Psoas muscle (tissue), 8 donors: Measurements from ENCODE around the gene C1orf146. TPM values are rescaled to one million over a fixed set of nuclear protein-coding genes. Genes with fewer than 3 reads are reported as not detected.

ENCODE experiments used
- ATAC-seq, 4 donors: fragments of 200-7000 bp; cut with Tn5 transposase; one replicate each; pipeline ENCODE4 v1.9.1; 2020; ENCODE audit warnings: moderate library complexity in 3 of 4, mild to moderate bottlenecking in 2 of 4
- DNase-seq, 2 donors: peaks; one replicate each; pipeline ENCODE4 v3.0.0-alpha.2; 2020
- H3K27ac ChIP-seq: fragments of 200-600 bp; one replicate; pipeline ENCODE4 v1.8.0; 2022
- H3K27me3 ChIP-seq, 3 donors: fragments of 200-600 bp in 1 of 3; one replicate each; pipeline versions ENCODE4 v1.6.1 to v1.8.0; 2013 to 2022; ENCODE audit warnings: low read length in 2 of 3, mild to moderate bottlenecking in 2 of 3, moderate library complexity in 1 of 3; ENCODE audit not compliant: insufficient read depth in 3 of 3
- H3K36me3 ChIP-seq, 2 donors: fragments of 200-600 bp in 1 of 2; one replicate each; pipeline versions ENCODE4 v1.6.1 to v1.8.0; 2013 to 2022; ENCODE audit warnings: low read depth in 1 of 2, mild to moderate bottlenecking in 1 of 2, moderate library complexity in 1 of 2; ENCODE audit not compliant: insufficient read depth in 1 of 2
- H3K4me1 ChIP-seq: fragments of 200-600 bp; one replicate; pipeline ENCODE4 v1.8.0; 2022
- H3K4me3 ChIP-seq: fragments of 200-600 bp; one replicate; pipeline ENCODE4 v1.8.0; 2022; ENCODE audit warnings: mild to moderate bottlenecking
- H3K9me3 ChIP-seq: fragments of 200-600 bp; one replicate; pipeline ENCODE4 v1.8.0; 2022
- WGBS, 3 donors: extraction: QIAGEN DNeasy Blood & Tissue Kit; methylation state at CpG; one replicate each; pipeline versions ENCODE4 v1.1.6 to v1.1.7; 2013; 5-methylcytosine and 5-hydroxymethylcytosine counted together
- intact Hi-C, 2 donors: fragments of 100-400 bp; cut with DNase I; formaldehyde crosslinking; loops; one replicate each; pipeline versions ENCODE4 v1.11.0 to v1.14.2; 2022
- polyA plus RNA-seq, 3 donors: library from polyadenylated mRNA; stranded (reverse); fragments of 200-250 nt; gene quantifications; one replicate each; pipeline ENCODE4 v1.2.3, GENCODE V29; 2013
- total RNA-seq, 4 donors: library from RNA; stranded (reverse); fragmentation: NEBNext Ultra II Directional in 2 of 4; extraction: Animal tissue kit (Norgen Biotek cat#: 25700) in 2 of 4; gene quantifications; one replicate each; pipeline versions ENCODE4 v1.2.1 to v1.2.4, GENCODE V29; 2021 to 2023
- TF ChIP-seq, protein P1 (sequence below): fragments of 200-600 bp; IDR thresholded peaks from one replicate; pipeline ENCODE4 v1.8.0; 2022; ENCODE audit warnings: antibody characterized with exemption
- donor health status: healthy with polysubstance abuse.
- donor health status: DM: no; HTN: no; CAD: no; lungs with moderate emphysema.
- donor health status: Bipolar disorder and iron deficiency.
- donor health status: healthy.
- donor health status: DM: yes; HTN: yes; CAD: no.
- donor health status: DM: no; HTN: no; CAD: no.
- donor health status: DM: no; HTN: no; CAD: no.
- donor health status: DM: yes; HTN: yes; CAD: no.

C1orf146 gene
- total and polyA plus RNA-seq, 7 donors: not detected

DNA sequence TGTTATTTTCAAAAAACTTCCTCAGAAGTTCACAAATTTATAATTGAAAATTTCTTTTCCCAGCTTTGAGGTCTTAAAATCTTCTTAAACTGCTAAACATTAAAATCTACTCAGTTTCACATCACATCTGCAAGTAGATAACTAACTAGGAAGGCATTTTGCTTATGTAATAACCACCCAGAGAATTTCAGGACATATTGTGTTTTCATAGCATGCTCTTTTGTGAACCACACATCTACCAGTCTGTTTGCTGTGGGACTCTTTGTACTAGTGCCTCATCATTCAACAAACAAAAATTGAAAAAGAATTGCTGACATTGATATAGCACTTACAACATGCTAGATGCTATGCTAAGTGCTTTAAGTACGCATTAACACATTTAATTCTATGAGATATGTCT lies 31.6 kb upstream of the C1orf146 start:
- Histone ChIP-seq H3K4me3 (no peak overlapping the region), H3K9me3 (no peaks in the 10 kb centered on the region), H3K27me3 (no peaks in the 10 kb centered on the region), H3K27ac (no peak overlapping the region), H3K36me3 (peaks cover 3 to 6% of the 10 kb centered on the region in 2 donors), H3K4me1 (no peaks in the 10 kb centered on the region)
- ATAC-seq (no peak), DNase-seq (no peak)
- TF ChIP-seq, protein P1, sequence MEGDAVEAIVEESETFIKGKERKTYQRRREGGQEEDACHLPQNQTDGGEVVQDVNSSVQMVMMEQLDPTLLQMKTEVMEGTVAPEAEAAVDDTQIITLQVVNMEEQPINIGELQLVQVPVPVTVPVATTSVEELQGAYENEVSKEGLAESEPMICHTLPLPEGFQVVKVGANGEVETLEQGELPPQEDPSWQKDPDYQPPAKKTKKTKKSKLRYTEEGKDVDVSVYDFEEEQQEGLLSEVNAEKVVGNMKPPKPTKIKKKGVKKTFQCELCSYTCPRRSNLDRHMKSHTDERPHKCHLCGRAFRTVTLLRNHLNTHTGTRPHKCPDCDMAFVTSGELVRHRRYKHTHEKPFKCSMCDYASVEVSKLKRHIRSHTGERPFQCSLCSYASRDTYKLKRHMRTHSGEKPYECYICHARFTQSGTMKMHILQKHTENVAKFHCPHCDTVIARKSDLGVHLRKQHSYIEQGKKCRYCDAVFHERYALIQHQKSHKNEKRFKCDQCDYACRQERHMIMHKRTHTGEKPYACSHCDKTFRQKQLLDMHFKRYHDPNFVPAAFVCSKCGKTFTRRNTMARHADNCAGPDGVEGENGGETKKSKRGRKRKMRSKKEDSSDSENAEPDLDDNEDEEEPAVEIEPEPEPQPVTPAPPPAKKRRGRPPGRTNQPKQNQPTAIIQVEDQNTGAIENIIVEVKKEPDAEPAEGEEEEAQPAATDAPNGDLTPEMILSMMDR: no peak
- intact Hi-C loops: no loop called here
- WGBS, 3 donors: 90 to 98% (median 93%) methylated on average over 1 of the region's 1 CpG

DNA sequence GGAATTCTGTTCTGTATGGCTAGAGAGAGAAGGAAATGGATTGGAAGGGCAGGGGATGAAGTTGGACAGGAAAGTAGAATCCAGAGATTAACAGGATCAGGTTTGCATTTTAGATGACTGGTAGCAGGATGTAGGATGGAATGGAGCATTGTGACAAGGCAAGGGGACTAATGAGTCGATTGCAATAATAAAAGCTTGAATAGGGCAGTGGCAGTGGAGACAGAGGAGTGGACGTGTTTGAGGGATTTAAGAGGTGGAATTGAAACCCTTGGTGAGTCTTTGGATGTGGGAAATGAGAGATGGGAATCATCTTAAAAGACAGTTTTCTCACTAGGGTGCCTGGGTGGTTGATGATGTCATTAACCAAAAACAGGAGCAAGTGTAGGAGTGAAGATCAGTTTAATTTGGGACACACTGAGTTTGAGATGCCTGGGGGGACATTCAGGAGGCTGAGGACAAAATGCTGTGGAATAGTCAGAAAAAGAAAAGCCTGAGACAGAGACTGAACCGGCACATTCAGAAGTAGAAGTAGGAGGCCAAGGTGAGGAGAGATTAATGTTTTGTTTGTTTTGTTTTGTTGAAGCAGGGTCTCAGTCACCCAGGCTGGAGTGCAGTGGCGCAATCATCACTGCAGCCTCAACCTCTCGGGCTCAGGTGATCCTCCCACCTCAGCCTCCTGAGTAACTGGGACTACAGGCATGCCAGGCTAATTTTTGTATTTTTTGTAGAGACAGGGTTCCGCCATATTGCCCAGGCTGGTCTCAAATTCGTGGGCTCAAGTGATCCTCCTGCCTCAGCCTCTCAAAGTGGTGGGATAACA lies 29.1 kb upstream of the C1orf146 start:
- H3K36me3 ChIP-seq: no peaks in the 10 kb centered on the region

DNA sequence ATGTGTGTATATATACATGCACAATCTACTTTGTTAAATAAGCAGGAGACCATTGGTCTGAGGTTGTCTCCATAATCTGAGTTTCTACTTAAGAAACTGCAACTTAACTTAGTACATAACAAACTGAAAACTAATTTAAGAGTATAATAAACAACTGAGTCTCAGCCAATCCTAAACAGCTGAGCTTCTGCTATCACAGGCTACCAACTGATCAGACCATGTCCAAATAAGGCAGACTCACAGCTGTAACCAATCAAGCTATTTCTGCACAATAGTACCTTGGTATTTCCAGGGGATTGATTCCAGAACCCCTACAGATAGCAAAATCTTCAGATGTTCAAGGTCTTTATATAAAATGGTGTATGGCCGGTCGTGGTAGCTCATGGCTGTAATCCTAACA lies 26.0 kb upstream of the C1orf146 start:
- WGBS, 3 donors: 70 to 85% (median 71%) methylated on average over 2 of the region's 2 CpGs
- no peaks in the 10 kb centered on the region for H3K27me3 ChIP-seq
- ATAC-seq (no peak), DNase-seq (no peak)
- intact Hi-C loops: no loop called here
- H3K9me3 ChIP-seq: no peaks in the 10 kb centered on the region
- no peaks in the 10 kb centered on the region for H3K36me3 ChIP-seq
- H3K4me1 ChIP-seq: no peaks in the 10 kb centered on the region
- H3K27ac ChIP-seq: no peak overlapping the region
- TF ChIP-seq, protein P1: no peak
- H3K4me3 ChIP-seq: no peak overlapping the region

More for the DNA sequence above, 29.1 kb upstream of the C1orf146 start:
- WGBS, 3 donors: 74 to 83% (median 79%) methylated on average over 7 of the region's 7 CpGs
- DNase-seq (no peak), ATAC-seq (no peak)
- TF ChIP-seq, protein P1: no peak
- Histone ChIP-seq H3K9me3 (no peaks in the 10 kb centered on the region), H3K27ac (no peak overlapping the region), H3K27me3 (no peaks in the 10 kb centered on the region), H3K4me1 (no peaks in the 10 kb centered on the region), H3K4me3 (no peak overlapping the region)
- intact Hi-C loops: no loop called here

DNA sequence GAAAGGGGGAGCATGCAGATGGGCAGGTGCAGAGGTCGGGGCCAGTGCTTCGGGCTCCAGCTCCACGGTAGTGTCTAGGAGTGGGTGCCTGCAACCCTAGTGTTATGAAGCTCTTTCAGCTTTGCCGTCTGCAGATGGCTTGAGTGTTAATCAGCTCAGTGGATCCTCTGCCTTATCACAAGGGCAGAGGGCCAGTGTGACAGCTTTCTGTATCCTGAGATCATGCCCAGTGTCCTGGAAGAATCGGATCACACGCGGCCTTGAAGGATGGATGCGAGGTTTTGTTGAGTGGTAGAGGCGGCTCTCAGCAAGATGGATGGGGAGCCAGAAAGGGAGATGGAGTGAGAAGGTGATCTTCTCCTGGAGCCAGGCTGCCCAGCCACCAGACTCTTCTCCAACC lies 25.5 kb upstream of the C1orf146 start:
- intact Hi-C loops: no loop called here
- no peak overlapping the region for H3K4me3 ChIP-seq
- H3K36me3 ChIP-seq: no peaks in the 10 kb centered on the region
- no peaks in the 10 kb centered on the region for H3K4me1 ChIP-seq
- DNase-seq (no peak), ATAC-seq (no peak)
- no peaks in the 10 kb centered on the region for H3K27me3 ChIP-seq
- 86 to 90% (median 89%) methylated on average over 9 of the region's 9 CpGs for WGBS, 3 donors
- TF ChIP-seq, protein P1: no peak
- H3K9me3 ChIP-seq: no peaks in the 10 kb centered on the region
- H3K27ac ChIP-seq: no peak overlapping the region

DNA sequence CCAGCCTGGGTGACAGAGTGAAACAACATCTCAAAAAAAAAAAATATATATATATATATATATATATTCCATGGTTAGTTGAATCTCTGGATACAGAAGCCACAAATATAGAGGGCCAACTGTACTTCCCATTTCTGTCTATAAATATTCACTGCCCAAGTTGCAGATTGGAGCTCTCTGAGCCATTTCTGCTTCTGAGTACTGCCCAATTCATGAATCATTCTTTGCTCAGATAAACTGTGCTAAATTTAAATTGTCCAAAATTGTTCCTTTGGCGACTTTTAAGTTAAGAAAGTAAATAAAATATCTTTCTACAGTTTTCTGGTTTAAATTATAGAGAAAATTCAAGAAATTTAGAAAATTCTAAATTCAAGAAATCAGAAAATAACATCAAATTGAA lies 23.2 kb upstream of the C1orf146 start:
- Histone ChIP-seq H3K4me1 (no peaks in the 10 kb centered on the region), H3K27me3 (no peaks in the 10 kb centered on the region), H3K27ac (no peak overlapping the region), H3K9me3 (no peaks in the 10 kb centered on the region), H3K36me3 (no peaks in the 10 kb centered on the region), H3K4me3 (no peak overlapping the region)
- TF ChIP-seq, protein P1: no peak
- intact Hi-C loops: no loop called here
- 70 to 84% (median 83%) methylated on average over 1 of the region's 1 CpG for WGBS, 3 donors
- DNase-seq: no peak
- no peak for ATAC-seq
